ENCODE results near the gene ACY1.

- no peak for TF ChIP-seq POLR2AphosphoS5 (IDR thresholded peaks at IDR 0.05)
- no peak for TF ChIP-seq CTCF (IDR thresholded peaks at IDR 0.05)
- no peak for TF ChIP-seq POLR2A (IDR thresholded peaks at IDR 0.05)
These were observed 1.7 kb downstream of the ACY1 start for GRCh38 chr3:51985063-51985462.
